GM12891 (cell line): Measurements from ENCODE around the gene SMAP1.

Experiments used
- DNase-seq: peaks from one replicate; pipeline ENCODE4 v3.0.0; 2011; ENCODE audit warnings: low spot score; ENCODE audit not compliant: insufficient read length
- FAIRE-seq: peaks from 2 replicates; lab custom pipeline; 2011; peaks lifted over from hg19 to GRCh38; lab: Jason Lieb, UNC
- PAX5 ChIP-seq: IDR thresholded peaks from 2 replicates; pipeline ENCODE4 v1.6.1; 2011; ENCODE audit warnings: low read length, moderate library complexity, mild to moderate bottlenecking; ENCODE audit not compliant: insufficient read depth, severe bottlenecking
- POLR2A ChIP-seq: IDR thresholded peaks from 2 replicates; pipeline ENCODE4 v1.6.1; 2011; ENCODE audit warnings: low read depth, low read length, control low read depth
- POLR2AphosphoS5 ChIP-seq: IDR thresholded peaks from 2 replicates; pipeline ENCODE4 v1.6.1; 2011; ENCODE audit warnings: low read depth, low read length, control low read depth
- POU2F2 ChIP-seq: IDR thresholded peaks from 2 replicates; pipeline ENCODE4 v1.6.1; 2011; ENCODE audit warnings: low read depth, mild to moderate bottlenecking, control low read depth, low read length, moderate library complexity
- SPI1 ChIP-seq: IDR thresholded peaks from 2 replicates; pipeline ENCODE4 v1.6.1; 2011; ENCODE audit warnings: low read depth, low read length, control low read depth
- TAF1 ChIP-seq: IDR thresholded peaks from 2 replicates; pipeline ENCODE4 v1.6.1; 2011; ENCODE audit warnings: low read depth, low read length, control low read depth

The SMAP1 gene

DNA sequence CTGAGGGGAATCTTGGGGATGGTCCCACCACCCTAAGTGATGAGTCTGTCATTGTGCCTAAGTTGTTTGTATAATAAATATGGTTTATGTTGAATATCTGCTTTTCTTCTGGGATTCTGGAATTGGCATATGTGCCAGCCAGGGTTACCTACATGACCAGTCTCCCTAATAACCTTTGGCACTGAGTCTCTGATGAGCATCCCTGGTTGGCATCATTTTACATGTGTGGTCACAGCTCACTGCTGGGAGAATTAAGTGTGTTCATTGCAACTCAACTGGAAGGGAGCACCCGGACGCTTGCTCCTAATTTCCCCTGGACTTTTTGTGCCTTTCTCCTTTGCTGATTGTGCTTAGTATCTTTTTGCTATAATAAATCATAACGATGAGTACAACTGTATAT lies 8.1 kb downstream of the SMAP1 start:
- no peak for FAIRE-seq
- no peak for DNase-seq
- no peak for TF ChIP-seq TAF1

GRCh38 chr6:70676821-70677220 lies 9.1 kb downstream of the SMAP1 start:
- TF ChIP-seq TAF1 (no peak), POU2F2 (no peak)
- FAIRE-seq (no peak), DNase-seq (no peak)

- FAIRE-seq (no peak), DNase-seq (no peak)
- no peak for TF ChIP-seq TAF1
- TF ChIP-seq POU2F2: no peak
- TF ChIP-seq POLR2AphosphoS5: no peak
- no peak for TF ChIP-seq SPI1
- TF ChIP-seq POLR2A: no peak
- no peak for TF ChIP-seq PAX5
Observed at GRCh38 chr6:70680396-70680795, 12.7 kb downstream of the SMAP1 start.

- FAIRE-seq (no peak), DNase-seq (no peak)
- TF ChIP-seq SPI1 (no peak), PAX5 (no peak), POLR2A (no peak), POLR2AphosphoS5 (no peak), TAF1 (no peak)
Observed at GRCh38 chr6:70684794-70685493, 17.3 kb downstream of the SMAP1 start.

GRCh38 chr6:70685494-70686180 lies 18.0 kb downstream of the SMAP1 start:
- FAIRE-seq: no peak
- TF ChIP-seq POLR2AphosphoS5: no peak
- TF ChIP-seq POU2F2: no peak
- TF ChIP-seq PAX5: no peak
- TF ChIP-seq SPI1: no peak
- TF ChIP-seq TAF1: no peak
- no peak for TF ChIP-seq POLR2A
- no peak for DNase-seq

DNA sequence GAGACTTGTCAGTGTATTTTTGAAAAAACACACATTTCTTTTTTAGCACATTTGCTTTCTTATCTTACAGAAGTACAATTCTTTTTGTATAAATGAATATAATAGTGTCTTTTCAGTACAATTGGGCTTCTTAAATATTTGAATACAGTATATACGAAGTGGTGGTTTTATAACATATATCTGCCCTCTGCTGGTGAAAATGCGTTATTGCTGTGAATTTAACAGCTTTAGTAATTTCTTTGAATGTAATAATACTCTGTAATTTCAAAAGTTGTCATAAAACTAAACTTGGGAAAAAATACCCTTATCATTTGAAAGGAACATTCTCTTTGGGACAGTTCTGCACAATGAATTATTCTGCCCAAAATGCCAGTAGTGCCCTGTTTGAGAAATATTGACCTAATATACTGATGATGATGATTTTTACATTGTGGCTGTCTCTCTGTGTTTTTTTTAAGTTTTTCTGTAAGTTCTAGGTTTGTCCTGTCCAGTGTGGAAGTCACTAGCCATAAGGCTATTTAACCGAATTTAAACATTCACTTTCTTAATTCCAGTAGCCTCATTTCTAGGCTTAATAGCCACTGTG lies 19.0 kb downstream of the SMAP1 start:
- DNase-seq: no peak
- TF ChIP-seq POU2F2 (no peak), PAX5 (no peak), POLR2A (no peak), TAF1 (no peak), POLR2AphosphoS5 (no peak), SPI1 (no peak)
- FAIRE-seq: no peak

- TF ChIP-seq POLR2AphosphoS5: no peak
- TF ChIP-seq TAF1: no peak
- TF ChIP-seq POU2F2: no peak
- TF ChIP-seq SPI1: no peak
- no peak for TF ChIP-seq PAX5
- TF ChIP-seq POLR2A: no peak
- FAIRE-seq (no peak), DNase-seq (no peak)
Observed at GRCh38 chr6:70693887-70694286, 26.2 kb downstream of the SMAP1 start.

DNA sequence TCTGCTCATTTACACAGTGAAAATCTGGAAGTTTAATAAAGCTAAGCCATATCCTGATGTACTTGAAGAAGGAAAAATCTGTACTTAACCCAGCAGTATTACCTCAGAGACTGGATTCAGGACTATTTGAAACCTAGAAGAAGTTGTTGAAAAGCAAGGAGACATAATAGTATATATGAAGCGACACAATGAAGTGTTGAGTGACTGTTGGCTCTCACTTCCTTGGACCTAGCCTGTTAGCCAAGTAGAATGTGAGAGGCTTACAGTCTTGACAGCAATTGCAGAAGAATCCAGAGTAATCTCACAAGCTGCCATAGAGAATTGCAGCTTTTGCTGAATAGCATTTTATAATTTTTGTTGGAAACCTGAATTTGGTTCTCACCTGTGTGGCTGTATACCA lies 26.7 kb downstream of the SMAP1 start:
- TF ChIP-seq POLR2AphosphoS5 (no peak), TAF1 (no peak), POLR2A (no peak), SPI1 (no peak), POU2F2 (no peak), PAX5 (no peak)
- FAIRE-seq: no peak
- no peak for DNase-seq

DNA sequence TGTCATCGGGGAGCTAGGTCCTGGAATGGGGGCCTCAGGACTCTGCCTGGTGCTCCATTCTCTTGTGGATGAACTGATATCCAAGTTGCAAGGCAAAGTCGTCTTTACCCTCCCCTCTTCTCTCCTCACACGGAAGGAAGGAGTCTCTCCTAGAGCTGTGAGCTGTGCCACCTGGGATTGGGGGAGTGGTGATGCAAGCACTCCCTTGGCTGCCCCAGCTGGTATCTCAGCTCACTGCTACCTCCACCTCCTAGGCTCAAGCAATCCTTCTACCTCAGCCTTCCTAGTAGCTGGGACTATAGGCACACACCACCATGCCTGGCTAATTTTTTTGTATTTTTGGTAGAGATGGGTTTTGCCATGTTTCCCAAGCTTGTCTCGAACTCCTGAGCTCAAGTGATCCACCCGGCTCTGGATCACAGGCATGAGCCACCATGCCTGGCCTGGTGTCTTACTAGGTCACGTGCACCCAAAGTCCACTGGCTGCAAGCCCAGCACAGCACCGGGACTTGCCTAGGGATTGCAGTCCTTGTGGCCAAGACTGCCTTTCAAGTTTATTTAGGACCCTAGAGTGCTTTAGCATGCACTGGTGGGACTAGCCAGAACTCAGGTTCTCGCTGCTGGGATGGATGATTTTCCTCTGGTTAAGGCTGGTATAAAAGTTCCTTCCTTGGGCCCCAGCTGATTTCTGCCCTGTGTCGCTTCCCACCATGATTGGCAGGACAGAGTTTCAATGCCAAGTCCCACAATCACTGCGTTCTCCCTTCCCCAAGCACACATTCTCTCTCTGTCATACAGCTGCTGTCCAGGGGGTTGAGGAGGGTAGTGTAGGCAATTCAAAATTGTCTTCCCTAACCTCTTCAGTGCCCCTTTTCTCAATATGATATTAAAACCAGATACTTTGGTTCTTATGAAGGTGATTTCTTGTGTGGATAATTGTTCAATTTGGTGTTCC lies 33.5 kb downstream of the SMAP1 start:
- DNase-seq (no peak), FAIRE-seq (no peak)
- TF ChIP-seq POLR2AphosphoS5 (no peak), SPI1 (no peak), TAF1 (no peak), POLR2A (no peak), POU2F2 (no peak), PAX5 (no peak)
